ENCODE data around the gene PEX11B.
A peak's percentile ranks its signal among the peaks of the same experiment; 100 is the strongest.

Gene PEX11B

DNA sequence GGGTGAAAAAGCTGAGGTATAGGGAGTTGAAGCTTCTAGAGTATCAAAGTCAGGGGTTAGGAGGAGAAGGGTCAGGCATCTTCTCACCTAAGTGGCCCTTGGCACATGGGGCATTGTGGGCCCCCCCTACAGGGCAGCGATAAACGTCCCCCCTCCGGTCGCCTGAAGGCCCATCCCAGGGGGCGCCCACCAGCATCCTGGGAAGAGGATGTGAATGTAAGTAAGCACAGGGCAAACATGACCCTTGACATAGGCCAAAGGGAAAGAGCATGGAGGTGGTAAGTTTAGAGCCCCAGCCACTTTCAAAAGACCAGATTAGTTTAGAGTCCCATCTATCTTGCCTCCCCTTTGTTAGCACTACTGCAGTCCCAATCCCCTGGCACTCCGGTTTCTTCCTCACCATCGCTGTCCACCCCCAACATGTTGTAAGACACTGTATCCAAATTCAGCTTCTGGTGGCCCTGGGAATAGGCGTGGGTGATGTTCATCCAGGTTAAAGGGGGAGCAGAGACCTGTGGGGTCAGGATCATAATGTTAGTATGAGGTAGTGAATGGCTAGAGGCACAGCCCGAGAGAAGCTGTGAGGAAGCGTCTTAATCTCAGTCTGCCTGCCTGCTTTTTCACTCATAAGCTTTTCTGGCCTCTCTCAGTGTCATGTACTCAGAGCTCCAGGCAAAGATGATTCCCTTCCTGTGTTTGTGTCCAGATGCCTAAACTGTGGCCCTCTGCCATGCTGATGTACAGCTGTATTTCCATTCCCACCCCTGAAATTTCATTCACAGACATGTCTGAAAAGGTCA is 11.4 kb downstream of the PEX11B start:
- no peak for DNase-seq (ENCODE audit: low read depth)

- no peak for DNase-seq (ENCODE audit: low read depth)
These were observed 17.1 kb downstream of the PEX11B start for GRCh38 chr1:145901312-145902021.

- no peak for DNase-seq (ENCODE audit: low read depth)
These were observed 19.8 kb downstream of the PEX11B start for GRCh38 chr1:145898756-145899155.

DNA sequence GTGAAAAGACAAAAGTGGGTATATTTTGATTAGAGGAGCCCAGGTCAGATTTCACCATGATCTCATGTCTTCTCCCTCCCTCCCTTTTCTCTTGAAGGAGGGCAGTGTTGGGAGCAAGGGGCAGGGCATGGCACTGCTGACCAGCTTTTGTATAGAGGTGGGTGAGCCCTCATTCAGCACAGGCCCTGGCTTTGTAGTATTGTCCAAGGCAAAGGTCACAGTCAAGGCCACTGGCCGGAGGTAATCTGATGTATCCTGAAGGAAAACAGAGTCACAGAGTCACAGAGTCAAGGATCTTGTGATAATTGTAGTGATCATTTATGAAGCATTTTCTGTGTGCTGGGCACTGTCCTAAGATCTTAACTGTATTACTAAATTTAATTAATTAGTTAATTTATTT is 20.5 kb downstream of the PEX11B start:
- no peak for DNase-seq (ENCODE audit: low read depth)

DNA sequence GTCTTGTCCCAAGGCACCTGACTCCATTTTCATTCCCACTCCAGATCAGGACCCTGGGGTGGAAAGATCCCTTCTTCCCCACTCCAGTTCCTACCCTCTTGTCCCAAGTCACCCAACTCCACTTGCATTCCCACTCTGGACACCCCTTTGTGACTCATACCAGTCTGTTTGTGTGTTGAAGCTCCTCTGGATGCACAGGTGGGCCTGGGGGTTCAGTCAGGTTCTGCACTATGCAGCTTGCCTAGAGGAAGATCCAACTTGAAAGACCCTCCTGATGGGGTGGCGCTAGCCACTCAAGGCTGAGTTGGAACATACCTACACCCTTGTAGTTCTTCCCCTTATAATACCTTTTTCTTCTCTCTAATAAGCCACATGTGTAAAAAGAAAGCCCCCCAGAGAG is 23.0 kb downstream of the PEX11B start:
- no peak for DNase-seq (ENCODE audit: low read depth)

DNA sequence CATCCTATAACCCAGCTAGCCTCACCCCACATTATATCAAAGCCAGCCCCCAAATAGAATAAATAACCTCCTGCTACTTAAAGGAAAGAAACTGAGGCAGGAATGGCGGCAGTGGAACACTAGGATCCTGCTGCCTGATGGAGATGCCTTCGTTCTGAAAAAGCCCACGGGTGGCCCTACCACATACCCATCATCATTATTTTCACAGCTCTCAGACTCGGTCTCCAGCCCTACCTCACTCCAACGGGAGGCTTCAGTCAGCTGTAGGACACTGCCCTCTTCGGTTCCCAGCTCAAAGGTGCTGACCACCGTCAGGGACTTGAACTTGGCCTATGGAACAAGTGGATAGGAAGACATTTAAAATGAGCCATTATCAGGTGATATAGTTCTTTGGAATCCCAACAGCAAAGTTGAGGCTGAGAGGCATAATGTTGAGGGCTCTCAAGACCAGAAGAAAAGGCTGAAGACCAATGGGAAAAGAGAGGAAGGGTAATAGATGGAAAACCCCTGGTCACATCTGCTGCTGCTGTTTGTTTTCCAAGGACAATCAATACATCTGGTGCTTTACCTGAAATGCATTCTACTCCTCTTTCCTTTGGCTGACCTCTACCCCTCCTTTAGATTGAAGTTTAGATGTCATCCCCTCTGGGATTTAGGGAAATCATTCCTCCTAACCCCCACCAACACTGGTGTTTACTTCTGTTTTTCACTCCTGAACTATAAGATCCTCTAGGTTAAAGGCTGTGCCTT is 25.0 kb downstream of the PEX11B start:
- DNase-seq (ENCODE audit: low read depth) = no peak

DNA sequence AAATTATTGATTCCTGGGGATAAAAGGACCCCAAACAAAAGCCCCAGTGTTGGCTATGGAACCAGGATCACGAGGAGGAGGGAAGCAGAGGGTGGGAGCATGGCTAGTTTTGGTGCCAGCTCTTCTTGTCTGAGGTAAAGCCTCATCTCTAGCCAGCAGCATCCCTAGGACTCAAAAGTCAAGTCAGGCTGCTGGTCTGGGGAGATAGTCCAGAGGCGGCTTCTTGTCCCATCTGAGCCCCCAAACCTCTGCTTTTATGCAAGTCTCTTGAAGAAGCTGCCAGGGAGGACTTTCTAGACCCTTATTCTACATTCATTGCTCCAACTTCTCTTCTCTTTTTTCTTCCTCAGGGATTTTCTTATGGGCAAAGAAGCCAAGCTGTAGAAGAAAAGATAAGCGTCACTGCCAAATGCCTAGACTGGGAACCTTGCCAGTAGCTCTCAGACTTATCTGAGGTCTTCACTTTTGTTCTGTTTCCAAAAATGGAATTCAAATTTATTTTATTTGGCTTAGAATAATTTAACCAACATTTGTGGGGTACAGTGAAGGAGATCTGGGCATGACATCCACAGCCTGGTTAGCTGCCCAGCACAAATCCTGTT is 25.9 kb downstream of the PEX11B start:
- DNase-seq (ENCODE audit: low read depth) = no peak

DNA sequence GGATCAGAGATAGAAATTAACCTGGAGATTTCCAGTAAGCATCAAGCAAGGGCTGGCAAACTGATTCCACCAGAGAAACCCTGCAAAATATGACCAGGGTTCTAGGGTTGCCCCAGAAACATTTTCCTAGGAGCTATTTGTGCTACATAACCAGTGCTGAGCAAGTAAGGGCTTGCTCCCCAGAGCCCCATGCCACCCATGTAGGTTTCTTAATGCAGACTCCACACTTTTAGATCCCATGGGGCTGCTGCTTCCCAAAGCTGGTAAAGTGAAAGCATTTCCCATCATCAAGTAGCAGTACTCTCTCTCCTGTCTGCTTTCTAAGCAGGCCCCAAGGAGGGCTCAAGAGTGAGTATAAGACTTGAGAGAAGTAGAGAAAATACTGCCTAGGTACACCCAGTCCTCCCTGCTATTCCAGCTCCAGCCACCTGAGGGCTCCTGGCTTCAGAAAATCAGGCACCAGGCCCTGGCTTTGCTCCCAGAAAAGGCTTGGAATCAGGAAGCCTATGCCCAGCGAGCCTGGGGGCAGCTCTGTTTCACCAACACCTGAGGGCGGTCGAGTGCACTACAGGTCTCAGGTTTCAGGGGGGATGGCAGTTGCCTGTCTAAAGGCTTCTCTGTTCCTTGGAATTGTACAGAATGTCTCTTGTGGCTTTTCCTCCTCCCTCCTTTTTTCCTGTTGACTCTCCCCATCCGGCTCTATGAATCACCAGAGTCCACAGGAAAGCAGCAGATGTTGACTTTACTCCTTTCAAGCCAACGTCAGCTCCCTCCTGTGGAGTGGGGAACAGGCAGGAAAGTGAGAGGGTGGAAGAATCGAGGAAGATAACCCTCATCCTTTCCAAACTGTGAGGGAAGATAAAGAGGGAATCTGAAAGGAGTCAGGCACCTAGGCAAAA is 26.7 kb downstream of the PEX11B start:
- DNase-seq (ENCODE audit: low read depth) = no peak

DNA sequence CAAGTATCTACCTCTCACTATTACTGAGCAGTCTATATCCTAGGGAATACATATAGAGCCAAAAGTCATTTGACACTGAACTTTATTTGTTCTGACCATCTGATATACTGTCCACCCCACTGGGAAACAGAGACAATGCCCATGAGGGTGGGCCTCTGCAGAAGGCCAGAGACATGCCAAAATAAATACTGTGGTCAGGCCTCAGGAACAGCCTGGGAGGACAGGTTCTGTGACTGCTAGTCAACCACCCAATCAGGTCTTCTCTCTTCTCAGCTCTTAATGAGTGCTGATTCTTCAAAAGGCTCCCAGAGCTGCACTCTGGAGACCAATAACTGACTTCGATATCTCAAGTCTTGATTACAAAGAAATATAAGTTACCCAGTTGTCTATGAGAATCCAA is 27.4 kb downstream of the PEX11B start:
- DNase-seq (ENCODE audit: low read depth) = no peak

GRCh38 chr1:145889722-145890121 is 28.8 kb downstream of the PEX11B start:
- no peak for DNase-seq (ENCODE audit: low read depth)

DNA sequence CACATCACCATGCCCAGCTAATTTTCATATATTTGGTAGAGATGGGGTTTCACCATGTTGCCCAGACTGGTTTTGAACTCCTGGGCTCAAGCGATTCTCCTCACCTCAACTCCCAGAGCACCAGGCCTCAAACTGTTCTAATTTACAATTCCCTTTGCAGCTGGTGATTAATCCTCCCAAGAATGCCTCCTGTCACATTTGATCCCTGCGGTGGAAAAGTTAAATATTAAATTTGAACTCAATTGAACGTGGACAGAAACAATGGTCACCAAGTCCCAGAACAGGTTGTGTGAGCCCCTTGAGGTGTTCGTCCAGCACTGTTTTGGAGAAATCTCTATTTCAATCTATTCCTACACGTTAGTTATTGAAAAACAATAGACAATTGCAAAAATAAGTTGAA is 30.9 kb downstream of the PEX11B start:
- DNase-seq (ENCODE audit: low read depth) = no peak

DNA sequence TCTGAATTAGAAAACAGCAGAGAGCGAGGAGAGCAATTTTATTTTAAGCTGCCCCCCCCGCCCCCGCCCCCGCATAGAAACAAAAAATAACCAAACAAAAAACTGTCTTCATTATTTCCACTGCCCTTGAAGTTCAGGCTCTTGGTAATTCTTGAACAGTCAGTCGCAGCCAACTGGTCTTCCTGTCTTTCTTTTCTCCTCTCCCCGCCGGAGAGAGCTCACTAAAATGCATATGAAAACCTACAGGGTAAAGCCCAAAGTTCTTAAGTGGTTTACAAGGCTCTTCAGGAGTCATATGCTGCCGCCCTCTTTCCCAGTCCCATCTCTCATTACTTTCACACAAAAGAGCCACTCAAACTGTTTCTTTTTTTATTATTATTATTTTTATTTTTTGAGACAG is 31.7 kb downstream of the PEX11B start:
- no peak for DNase-seq (ENCODE audit: low read depth)

DNA sequence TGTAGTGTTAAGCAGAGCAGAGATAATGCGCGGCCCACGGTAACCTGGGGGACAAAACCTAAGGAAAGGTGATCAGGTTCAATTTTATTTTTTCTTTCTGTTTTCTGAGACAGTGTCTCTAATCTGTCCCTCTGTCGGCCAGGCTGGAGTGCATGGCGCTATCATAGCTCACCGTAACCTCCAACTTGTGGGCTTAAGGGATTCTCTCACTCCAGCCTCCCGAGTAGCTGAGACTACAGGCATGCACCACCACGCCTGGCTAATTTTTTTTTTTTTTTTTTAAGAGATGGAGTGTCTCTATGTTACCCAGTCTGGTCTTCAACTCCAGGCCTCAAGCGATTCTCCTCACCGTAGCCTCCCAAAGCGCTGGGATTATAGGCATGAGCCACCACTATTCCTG is 32.1 kb downstream of the PEX11B start:
- DNase-seq (ENCODE audit: low read depth) = no peak

GRCh38 chr1:145885738-145886287 is 32.7 kb downstream of the PEX11B start, which contains the start of gene ANKRD35:
Gene ANKRD35 (minus strand): TSS chr1:145885866. CDS start chr1:145885758, 108 bp downstream.
- peak; percentile 76 for DNase-seq (ENCODE audit: low read depth)

DNA sequence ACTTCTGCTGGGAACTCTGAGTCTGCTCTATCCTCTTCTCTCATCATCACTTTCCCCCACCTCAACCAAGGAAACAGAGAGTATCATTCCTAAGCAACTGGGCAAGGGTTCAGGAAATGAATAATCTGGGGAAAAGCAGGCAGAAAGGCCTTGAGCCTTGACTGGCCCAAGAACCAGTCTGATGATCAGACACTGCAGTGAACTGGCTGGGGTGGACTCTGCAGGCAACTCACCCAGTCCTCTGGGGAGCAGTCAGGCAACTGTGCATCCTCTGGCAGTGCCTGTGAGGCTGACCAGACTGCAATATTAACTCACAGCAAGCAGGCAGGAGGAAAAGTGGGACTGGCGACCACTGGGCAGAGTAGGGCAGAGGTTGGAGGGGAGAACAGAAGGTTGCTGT is 33.8 kb downstream of the PEX11B start:
- DNase-seq (ENCODE audit: low read depth) = no peak

DNA sequence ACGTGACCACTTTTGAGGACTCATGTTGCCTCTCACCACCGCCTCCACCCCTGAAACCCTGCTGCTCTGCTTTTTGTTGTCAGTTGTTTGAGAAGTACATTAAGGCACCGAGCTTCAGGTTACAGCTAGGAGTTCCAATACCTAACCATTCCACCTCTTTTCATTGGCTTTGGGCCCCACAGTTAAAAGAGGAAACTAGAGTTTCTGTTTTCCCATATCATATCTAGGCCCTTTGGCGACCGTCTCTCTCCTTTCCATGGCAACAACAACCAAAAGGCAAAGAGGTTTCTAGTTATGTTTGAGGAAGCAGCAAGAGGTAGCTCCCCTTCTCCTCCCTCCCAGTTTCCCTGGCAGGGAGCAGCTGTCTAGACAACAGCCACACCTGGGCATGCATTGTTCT is 38.7 kb downstream of the PEX11B start:
- no peak for DNase-seq (ENCODE audit: low read depth)

DNA sequence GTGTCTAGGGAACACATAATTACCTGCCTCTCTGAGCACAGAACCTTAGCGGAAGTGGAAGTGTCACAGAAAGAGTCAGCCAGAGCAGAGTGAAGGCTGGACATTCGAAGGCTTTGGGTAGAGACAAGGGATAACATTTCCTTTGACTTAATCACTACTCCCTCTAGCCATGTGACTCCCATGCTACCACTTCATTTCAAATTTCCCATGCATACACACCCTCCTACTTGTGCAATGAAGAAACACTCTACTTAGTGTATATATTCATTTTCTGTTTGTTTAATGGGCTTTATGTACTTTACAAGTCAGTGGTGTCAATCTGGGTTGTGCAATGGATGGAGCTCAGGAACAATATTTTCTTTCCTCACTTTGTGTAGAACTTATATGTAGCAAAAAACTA is 39.8 kb downstream of the PEX11B start:
- no peak for DNase-seq (ENCODE audit: low read depth)

DNA sequence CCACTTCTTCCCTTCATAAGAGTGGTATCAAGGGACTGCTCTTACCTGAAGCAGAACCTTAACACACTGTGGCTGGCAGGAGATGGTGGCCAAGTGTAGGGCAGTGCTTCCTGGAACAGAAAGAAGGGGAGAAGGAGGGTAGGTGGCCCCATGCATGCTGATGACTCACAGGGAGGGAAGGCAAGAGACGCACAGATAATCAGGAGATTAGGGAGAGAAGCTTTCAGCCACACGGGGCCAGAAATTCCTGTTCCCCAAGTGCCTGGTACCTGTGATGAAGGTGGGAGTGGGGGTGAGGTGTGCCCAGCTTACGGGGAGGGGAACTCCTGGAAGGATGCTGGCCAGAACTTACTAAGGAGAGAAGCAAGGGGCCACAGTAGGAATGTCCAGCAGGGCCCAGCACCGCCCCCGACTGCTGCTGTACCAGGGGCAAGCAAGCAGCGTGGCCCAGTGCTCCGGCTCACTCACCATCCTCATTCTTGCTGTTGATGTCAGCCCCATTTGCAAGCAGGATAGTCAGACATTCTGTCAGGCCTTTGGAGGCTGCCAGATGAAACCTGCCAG is 40.5 kb downstream of the PEX11B start:
- no peak for DNase-seq (ENCODE audit: low read depth)

GRCh38 chr1:145874646-145875045 is 43.9 kb downstream of the PEX11B start:
- DNase-seq (ENCODE audit: low read depth) = no peak

GRCh38 chr1:145871994-145872924 is 46.3 kb downstream of the PEX11B start:
- DNase-seq (ENCODE audit: low read depth) = no peak
